HepG2 (cell line): ENCODE results near the gene ELP1. TPM values are rescaled to one million over a fixed set of nuclear protein-coding genes. Genes with fewer than 3 reads are reported as not detected.

Source experiments
- BRCA1 ChIP-seq: sonication (generic); formaldehyde crosslinking; IDR thresholded peaks from 2 replicates; pipeline ENCODE4 v1.4.0; 2020; ENCODE audit warnings: missing genetic modification reagents
- CREB1 ChIP-seq, 2 experiments: fragments of 450-650 bp in 1 of 2; IDR thresholded peaks; 2 replicates each; pipeline ENCODE4 v1.6.1; 2016 to 2017; ENCODE audit warnings: control low read depth in 1 of 2, mild to moderate bottlenecking in 1 of 2, missing compliant biosample characterization in 1 of 2, missing genetic modification characterization in 1 of 2
- DPF2 ChIP-seq: sonication (generic); formaldehyde crosslinking; IDR thresholded peaks from 2 replicates; pipeline ENCODE4 v1.4.0; 2020; ENCODE audit warnings: mild to moderate bottlenecking, low read depth, missing genetic modification reagents, borderline replicate concordance
- HDAC2 ChIP-seq: sonication (generic); formaldehyde crosslinking; IDR thresholded peaks from 2 replicates; pipeline ENCODE4 v1.4.0; 2020; ENCODE audit warnings: missing genetic modification reagents
- HDAC6 ChIP-seq: fragments of 200-600 bp; sonication (generic); IDR thresholded peaks from 2 replicates; pipeline ENCODE4 v1.7.0; 2017; ENCODE audit warnings: mild to moderate bottlenecking, antibody characterized with exemption, low read length, low read depth
- HOXA7 ChIP-seq: sonication (generic); formaldehyde crosslinking; IDR thresholded peaks from 2 replicates; pipeline ENCODE4 v1.8.1; 2022; ENCODE audit warnings: mild to moderate bottlenecking, missing genetic modification reagents, moderate library complexity
- IRX3 ChIP-seq: sonication (generic); formaldehyde crosslinking; IDR thresholded peaks from 2 replicates; pipeline ENCODE4 v1.8.1; 2023; ENCODE audit warnings: mild to moderate bottlenecking, low read depth, missing genetic modification reagents, borderline replicate concordance
- KIAA2018 ChIP-seq: sonication (generic); formaldehyde crosslinking; IDR thresholded peaks from 2 replicates; pipeline ENCODE4 v1.5.0; 2020; ENCODE audit warnings: mild to moderate bottlenecking, missing genetic modification reagents, borderline replicate concordance
- MIXL1 ChIP-seq: IDR thresholded peaks from 2 replicates; pipeline ENCODE4 v1.6.1; 2016
- NFIB ChIP-seq: sonication (generic); formaldehyde crosslinking; IDR thresholded peaks from 2 replicates; pipeline ENCODE4 v1.9.0; 2021; ENCODE audit warnings: missing genetic modification reagents, mild to moderate bottlenecking, borderline replicate concordance
- PHB2 ChIP-seq: fragments of 450-650 bp; IDR thresholded peaks from 2 replicates; pipeline ENCODE4 v1.6.1; 2018; ENCODE audit not compliant: partially characterized antibody
- RXRB ChIP-seq: IDR thresholded peaks from 2 replicates; pipeline ENCODE4 v1.6.1; 2016; ENCODE audit warnings: borderline replicate concordance, missing genetic modification reagents, missing compliant biosample characterization
- SMYD3 ChIP-seq: sonication (generic); formaldehyde crosslinking; IDR thresholded peaks from 2 replicates; pipeline ENCODE4 v1.8.1; 2023; ENCODE audit warnings: mild to moderate bottlenecking, missing genetic modification reagents
- ZBTB21 ChIP-seq: sonication (generic); formaldehyde crosslinking; IDR thresholded peaks from 2 replicates; pipeline ENCODE4 v1.4.0; 2020; ENCODE audit warnings: missing genetic modification reagents
- ZBTB49 ChIP-seq: sonication (generic); formaldehyde crosslinking; IDR thresholded peaks from 2 replicates; pipeline ENCODE4 v1.4.0; 2020; ENCODE audit warnings: missing genetic modification reagents, borderline replicate concordance
- ZNF24 ChIP-seq: fragments of 450-650 bp; IDR thresholded peaks from 2 replicates; pipeline ENCODE4 v1.6.1; 2017; ENCODE audit warnings: antibody characterized with exemption, mild to moderate bottlenecking
- ZNF335 ChIP-seq: sonication (generic); formaldehyde crosslinking; IDR thresholded peaks from 2 replicates; pipeline ENCODE4 v1.4.0; 2020; ENCODE audit warnings: missing genetic modification reagents
- ZNF354B ChIP-seq: sonication (generic); formaldehyde crosslinking; IDR thresholded peaks from 2 replicates; pipeline ENCODE4 v1.8.0; 2022; ENCODE audit warnings: mild to moderate bottlenecking, missing genetic modification reagents
- ZNF549 ChIP-seq: sonication (generic); formaldehyde crosslinking; IDR thresholded peaks from 2 replicates; pipeline ENCODE4 v1.5.0; 2020; ENCODE audit warnings: missing genetic modification reagents
- ZNF577 ChIP-seq: sonication (generic); formaldehyde crosslinking; IDR thresholded peaks from 2 replicates; pipeline ENCODE4 v1.4.0; 2020; ENCODE audit warnings: mild to moderate bottlenecking, low read depth, missing genetic modification reagents, borderline replicate concordance
- ZNF713 ChIP-seq: sonication (generic); formaldehyde crosslinking; IDR thresholded peaks from 2 replicates; pipeline ENCODE4 v1.4.0; 2020; ENCODE audit warnings: mild to moderate bottlenecking, missing genetic modification reagents
- ZNF788 ChIP-seq: sonication (generic); formaldehyde crosslinking; IDR thresholded peaks from 2 replicates; pipeline ENCODE4 v1.5.0; 2020; ENCODE audit warnings: mild to moderate bottlenecking, missing genetic modification reagents, borderline replicate concordance
- polyA plus RNA-seq, 8 experiments: library from polyadenylated mRNA; depleted of rRNA in 3 of 8; stranded (reverse) in 7 of 8; unstranded in 1 of 8; fragments of >200 nt; fragmentation: Illumina TruSeq in 4 of 8; extraction: Trizol in 4 of 8; gene quantifications; 2 replicates each; pipeline versions ENCODE4 v1.2.1 to v1.2.3, GENCODE V29; 2011 to 2016; ENCODE audit warnings: low read depth in 4 of 8, missing spikeins in 1 of 8, mixed read lengths in 1 of 8; ENCODE audit not compliant: insufficient read depth in 1 of 8
- total RNA-seq, 5 experiments: library from RNA; depleted of rRNA; stranded (reverse); fragments of >200 nt; fragmentation: Illumina TruSeq; extraction: Trizol; gene quantifications; 2 replicates each; pipeline ENCODE4 v1.2.3, GENCODE V29; 2016; ENCODE audit warnings: low read depth in 1 of 5

ELP1 gene
- total and polyA plus RNA-seq, 2 of the 13 experiments (the other 11 are each of a cell fraction or from before 2014, with no cell fraction given) = 157 to 275 TPM

- no peak for TF ChIP-seq KIAA2018 (CRISPR knock-in tag)
- TF ChIP-seq PHB2 = no peak
- TF ChIP-seq ZNF788 (CRISPR knock-in tag) = no peak
- TF ChIP-seq BRCA1 (CRISPR knock-in tag) = no peak
- TF ChIP-seq ZNF549 = no peak
- no peak for TF ChIP-seq ZBTB21
- 0 out of 2 replicates have a peak, but pooled peaks have one; percentile 21 for TF ChIP-seq DPF2
- TF ChIP-seq HOXA7 = no peak
- no peak for TF ChIP-seq ZNF335 (CRISPR knock-in tag)
- no peak for TF ChIP-seq ZNF577 (CRISPR knock-in tag)
- TF ChIP-seq RXRB = peak; percentile 40; the same call in 1 of the 2 replicates
- TF ChIP-seq ZNF24 = no peak
- TF ChIP-seq HDAC2 (CRISPR knock-in tag) = peak; percentile 30; the same call in 1 of the 2 replicates
- TF ChIP-seq CREB1 (IDR thresholded peaks at IDR 0.05) = no peak
- TF ChIP-seq CREB1 (CRISPR knock-in tag; IDR thresholded peaks at IDR 0.05) = peak; percentile 40; the same call in 1 of the 2 replicates
- no peak for TF ChIP-seq NFIB
- no peak for TF ChIP-seq ZNF354B (CRISPR knock-in tag)
- TF ChIP-seq SMYD3 (CRISPR knock-in tag) = no peak
- TF ChIP-seq ZNF713 (CRISPR knock-in tag) = no peak
- TF ChIP-seq IRX3 = no peak
- TF ChIP-seq ZBTB49 (CRISPR knock-in tag) = no peak
- TF ChIP-seq HDAC6 = no peak
- no peak for TF ChIP-seq MIXL1 (CRISPR knock-in tag)
Observed at GRCh38 chr9:108919517-108919916, 14.4 kb downstream of the ELP1 start (continued).
